Left lung (tissue), 10 donors: Measurements from ENCODE around the gene SHTN1. TPM values are rescaled to one million over a fixed set of nuclear protein-coding genes. Genes with fewer than 3 reads are reported as not detected.
A peak's percentile ranks its signal among the peaks of the same experiment; 100 is the strongest.

ENCODE experiments used
- ATAC-seq: fragments of 200-7000 bp; cut with Tn5 transposase; one replicate; pipeline ENCODE4 v1.9.1; 2020; ENCODE audit warnings: moderate library complexity
- DNase-seq, 4 donors: peaks; one replicate each; pipeline ENCODE4 v3.0.0-alpha.2; 2013 to 2020
- H3K27ac ChIP-seq, 2 donors: fragments of 200-600 bp; sonication (generic) in 1 of 2; one replicate each; pipeline versions ENCODE4 v1.5.0 to v1.8.0; 2020 to 2021
- H3K27me3 ChIP-seq, 2 donors: fragments of 200-600 bp; sonication (generic) in 1 of 2; one replicate each; pipeline versions ENCODE4 v1.5.0 to v1.8.0; 2020 to 2021
- H3K36me3 ChIP-seq, 2 donors: fragments of 200-600 bp; sonication (generic) in 1 of 2; one replicate each; pipeline versions ENCODE4 v1.5.0 to v1.8.0; 2020 to 2021
- H3K4me1 ChIP-seq, 2 donors: fragments of 200-600 bp; one replicate each; pipeline ENCODE4 v1.8.0; 2021
- H3K4me3 ChIP-seq, 2 donors: fragments of 200-600 bp; sonication (generic) in 1 of 2; one replicate each; pipeline versions ENCODE4 v1.5.0 to v1.8.0; 2020 to 2021; ENCODE audit warnings: mild to moderate bottlenecking in 1 of 2
- H3K9me3 ChIP-seq, 2 donors: fragments of 200-600 bp; sonication (generic) in 1 of 2; one replicate each; pipeline versions ENCODE4 v1.5.0 to v1.8.0; 2020 to 2021
- intact Hi-C, 2 donors: fragments of 100-400 bp; cut with DNase I; formaldehyde crosslinking; loops; one replicate each; pipeline versions ENCODE4 v1.11.2 to v1.14.2; 2022
- polyA plus RNA-seq, 6 donors: library from polyadenylated mRNA; unstranded; fragments of 120-200 nt; gene quantifications; one replicate each; pipeline ENCODE4 v1.2.1, GENCODE V29; 2013; ENCODE audit not compliant: insufficient read length in 6 of 6
- total RNA-seq, 2 donors: library from RNA; stranded (reverse); fragmentation: NEBNext Ultra II Directional; extraction: Animal tissue kit (Norgen Biotek cat#: 25700); gene quantifications; one replicate each; pipeline ENCODE4 v1.2.1, GENCODE V29; 2021
- TF ChIP-seq, protein P1 (sequence below), 2 donors: fragments of 200-600 bp; sonication (generic) in 1 of 2; IDR thresholded peaks; one replicate each; pipeline versions ENCODE4 v1.5.0 to v1.8.0; 2021; ENCODE audit warnings: antibody characterized with exemption in 2 of 2
- donor health status: DM: no; HTN: yes; CAD: no.
- donor health status: DM: no; HTN: no; CAD: no.

The SHTN1 gene
- total and polyA plus RNA-seq, 8 donors = 24.5 to 38.9 (median 29.3) TPM

DNA sequence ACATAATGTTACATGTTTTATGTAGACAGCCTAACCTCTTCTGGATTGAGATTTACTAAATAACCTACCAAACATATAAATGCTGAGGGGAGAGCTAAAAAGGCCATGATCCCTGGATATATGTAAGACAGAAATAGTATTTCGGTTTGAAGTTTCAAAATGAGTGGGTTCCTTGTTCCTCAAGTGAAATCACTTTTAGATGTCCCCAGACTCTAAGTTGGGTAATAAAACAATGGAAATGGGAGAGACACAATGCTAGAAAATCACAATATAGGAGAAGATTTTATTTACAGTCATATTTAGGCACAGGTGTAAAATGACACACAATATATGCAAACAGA, 56.5 kb downstream of the SHTN1 start:
- TF ChIP-seq, protein P1, sequence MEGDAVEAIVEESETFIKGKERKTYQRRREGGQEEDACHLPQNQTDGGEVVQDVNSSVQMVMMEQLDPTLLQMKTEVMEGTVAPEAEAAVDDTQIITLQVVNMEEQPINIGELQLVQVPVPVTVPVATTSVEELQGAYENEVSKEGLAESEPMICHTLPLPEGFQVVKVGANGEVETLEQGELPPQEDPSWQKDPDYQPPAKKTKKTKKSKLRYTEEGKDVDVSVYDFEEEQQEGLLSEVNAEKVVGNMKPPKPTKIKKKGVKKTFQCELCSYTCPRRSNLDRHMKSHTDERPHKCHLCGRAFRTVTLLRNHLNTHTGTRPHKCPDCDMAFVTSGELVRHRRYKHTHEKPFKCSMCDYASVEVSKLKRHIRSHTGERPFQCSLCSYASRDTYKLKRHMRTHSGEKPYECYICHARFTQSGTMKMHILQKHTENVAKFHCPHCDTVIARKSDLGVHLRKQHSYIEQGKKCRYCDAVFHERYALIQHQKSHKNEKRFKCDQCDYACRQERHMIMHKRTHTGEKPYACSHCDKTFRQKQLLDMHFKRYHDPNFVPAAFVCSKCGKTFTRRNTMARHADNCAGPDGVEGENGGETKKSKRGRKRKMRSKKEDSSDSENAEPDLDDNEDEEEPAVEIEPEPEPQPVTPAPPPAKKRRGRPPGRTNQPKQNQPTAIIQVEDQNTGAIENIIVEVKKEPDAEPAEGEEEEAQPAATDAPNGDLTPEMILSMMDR (IDR thresholded peaks at IDR 0.05) = no peak

DNA sequence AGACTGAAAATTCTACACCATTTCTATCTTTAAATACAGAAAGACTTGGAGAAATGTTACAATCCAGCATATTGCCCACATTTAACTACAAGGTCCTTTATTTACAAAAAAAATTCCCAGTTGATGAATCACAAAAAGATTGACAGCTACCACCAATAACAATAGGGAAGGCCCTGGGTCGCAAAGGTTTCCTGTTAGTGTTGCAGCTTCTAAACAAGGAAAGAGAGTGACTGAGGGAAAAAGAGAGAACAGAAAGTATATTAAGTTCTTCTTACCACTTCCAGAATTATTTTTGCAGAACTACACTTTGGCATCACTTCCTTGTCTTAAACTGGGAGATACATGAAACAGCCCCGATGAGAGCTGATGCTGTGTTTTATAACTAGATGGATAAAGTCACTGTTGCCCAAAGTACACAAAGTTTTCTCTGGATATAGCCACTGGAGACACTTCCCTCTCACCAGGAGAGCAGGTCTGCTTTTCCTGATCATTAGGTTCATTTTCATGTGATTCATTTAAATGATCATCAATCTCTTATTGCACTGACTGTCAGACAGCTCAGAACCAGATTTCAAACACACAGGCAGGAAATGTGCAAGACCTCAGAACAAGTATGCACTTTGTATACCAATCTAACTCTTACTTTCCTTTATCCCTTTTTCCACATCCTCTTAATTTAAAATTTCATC, 57.0 kb downstream of the SHTN1 start:
- intact Hi-C loops = no loop called here
- TF ChIP-seq, protein P1 (IDR thresholded peaks at IDR 0.05) = no peak
- DNase-seq (no peak), ATAC-seq (peak; percentile 67)
- Histone ChIP-seq H3K36me3 (peaks cover 0 to 20% of the 10 kb centered on the region in 2 donors), H3K27ac (peak overlapping the region in 1 of 2 donors; percentile 65), H3K27me3 (no peaks in the 10 kb centered on the region), H3K4me3 (no peak overlapping the region), H3K4me1 (peaks cover 6 to 22% of the 10 kb centered on the region in 2 donors), H3K9me3 (no peaks in the 10 kb centered on the region)

More for the DNA sequence above, 56.5 kb downstream of the SHTN1 start:
- Histone ChIP-seq H3K27me3 (no peaks in the 10 kb centered on the region), H3K4me1 (peaks cover 6 to 22% of the 10 kb centered on the region in 2 donors), H3K36me3 (peaks cover 0 to 15% of the 10 kb centered on the region in 2 donors), H3K27ac (peak overlapping the region in 1 of 2 donors; percentile 65), H3K4me3 (no peak overlapping the region), H3K9me3 (no peaks in the 10 kb centered on the region)
- ATAC-seq (no peak), DNase-seq (no peak)
- intact Hi-C loops = no loop called here

DNA sequence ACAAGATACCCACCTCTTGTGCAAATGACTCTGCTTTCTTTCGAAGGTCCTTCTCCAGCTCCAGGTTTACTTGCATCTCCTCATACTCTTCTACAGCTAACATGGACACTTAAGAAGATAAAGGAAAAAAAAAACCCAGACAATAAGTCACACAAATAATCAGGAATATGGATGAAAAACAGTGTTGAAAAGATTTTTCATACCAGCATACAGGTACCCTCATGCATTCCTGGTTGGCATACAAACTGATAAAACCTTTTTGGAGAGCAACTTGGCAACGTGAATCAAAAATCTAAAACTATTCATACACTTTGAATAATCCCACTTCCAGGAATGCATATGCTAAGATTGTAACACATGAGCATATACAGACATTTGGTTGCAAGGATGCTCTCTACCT, 60.1 kb downstream of the SHTN1 start:
- Histone ChIP-seq H3K9me3 (no peaks in the 10 kb centered on the region), H3K4me3 (no peak overlapping the region), H3K36me3 (peaks cover 0 to 25% of the 10 kb centered on the region in 2 donors), H3K27ac (no peak overlapping the region), H3K27me3 (no peaks in the 10 kb centered on the region), H3K4me1 (peaks cover 6 to 15% of the 10 kb centered on the region in 2 donors)
- TF ChIP-seq, protein P1 (IDR thresholded peaks at IDR 0.05) = no peak
- no peak for DNase-seq
- intact Hi-C loops = no loop called here
- no peak for ATAC-seq

DNA sequence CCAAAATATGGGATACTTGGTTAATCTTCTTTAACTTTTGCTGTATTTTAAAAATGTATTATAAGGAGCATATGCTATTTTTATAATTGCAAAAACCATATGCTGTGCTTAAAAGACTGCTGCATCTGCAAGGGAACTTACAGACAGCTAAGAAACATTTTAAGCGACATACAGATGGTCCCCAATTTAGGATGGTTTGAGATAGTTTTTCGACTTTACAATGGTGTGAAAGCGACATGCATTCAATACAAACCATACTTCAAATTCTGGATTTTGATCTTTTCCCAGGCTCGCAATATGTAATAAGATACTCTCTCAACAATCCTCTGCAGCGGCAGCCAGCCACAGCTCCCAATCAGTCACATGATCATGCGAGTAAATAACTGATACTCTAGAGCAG, 73.2 kb downstream of the SHTN1 start:
- Histone ChIP-seq H3K4me3 (no peak overlapping the region), H3K27me3 (no peaks in the 10 kb centered on the region), H3K4me1 (no peaks in the 10 kb centered on the region), H3K9me3 (peaks cover 2 to 3% of the 10 kb centered on the region in 2 donors), H3K27ac (no peak overlapping the region), H3K36me3 (peaks cover 0 to 12% of the 10 kb centered on the region in 2 donors)
- TF ChIP-seq, protein P1 (IDR thresholded peaks at IDR 0.05) = no peak
- ATAC-seq (no peak), DNase-seq (no peak)
- intact Hi-C loops = no loop called here

DNA sequence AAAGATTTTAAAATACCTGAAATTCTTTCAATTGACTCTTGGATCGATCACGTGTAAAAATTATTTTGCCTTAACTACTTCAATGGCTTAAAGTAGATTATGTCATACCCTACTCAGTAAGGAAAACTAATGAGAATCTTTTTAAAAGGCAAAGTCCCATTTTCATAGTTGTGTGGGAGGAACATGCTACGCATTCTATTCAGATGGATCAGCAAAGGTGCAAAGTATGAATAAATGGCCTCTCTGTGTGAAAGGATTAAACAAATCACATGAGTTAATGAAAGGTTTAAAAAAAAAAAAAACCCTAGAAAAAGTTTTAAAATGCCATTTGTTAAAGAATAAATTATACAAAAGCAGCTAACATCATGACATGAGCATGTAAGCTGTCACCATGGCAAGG, 78.6 kb downstream of the SHTN1 start:
- H3K27ac ChIP-seq = no peak overlapping the region
- ATAC-seq (no peak), DNase-seq (no peak)
- intact Hi-C loops = no loop called here
- H3K27me3 ChIP-seq = no peaks in the 10 kb centered on the region
- TF ChIP-seq, protein P1 (IDR thresholded peaks at IDR 0.05) = no peak
- no peaks in the 10 kb centered on the region for H3K4me1 ChIP-seq
- peaks cover 0 to 8% of the 10 kb centered on the region in 2 donors for H3K36me3 ChIP-seq
- no peak overlapping the region for H3K4me3 ChIP-seq
- H3K9me3 ChIP-seq = no peaks in the 10 kb centered on the region
